Spleen (tissue), 7 donors: ENCODE results near the gene LRRC37A.
"Not testable (repeated sequence)": the region's sequence is repeated elsewhere in the genome, so short reads cannot be mapped to it uniquely, and the experiment has no call there.

Source experiments
- CTCF ChIP-seq, 11 experiments: fragments of 200-600 bp in 7 of 11; fragments of 450-650 bp in 4 of 11; sonication (generic) in 4 of 11; IDR thresholded peaks in 8 of 11; conservative IDR thresholded peaks in 3 of 11; 1 replicate in 7 of 11; 2 replicates in 4 of 11; pipeline versions ENCODE4 v1.4.0 to v1.8.0; 2016 to 2021; ENCODE audit warnings: antibody characterized with exemption in 11 of 11, inconsistent platforms in 4 of 11, mild to moderate bottlenecking in 1 of 11
- POLR2A ChIP-seq, 3 donors: fragments of 450-650 bp; IDR thresholded peaks; one replicate each; pipeline ENCODE4 v1.5.1; 2017; ENCODE audit warnings: antibody characterized with exemption in 3 of 3, mild to moderate bottlenecking in 1 of 3
- donor health status: DM: no; HTN: no; CAD: no; lungs with moderate emphysema.
- donor health status: DM: no; HTN: no; CAD: no.
- donor health status: DM: no; HTN: no; CAD: no.

DNA sequence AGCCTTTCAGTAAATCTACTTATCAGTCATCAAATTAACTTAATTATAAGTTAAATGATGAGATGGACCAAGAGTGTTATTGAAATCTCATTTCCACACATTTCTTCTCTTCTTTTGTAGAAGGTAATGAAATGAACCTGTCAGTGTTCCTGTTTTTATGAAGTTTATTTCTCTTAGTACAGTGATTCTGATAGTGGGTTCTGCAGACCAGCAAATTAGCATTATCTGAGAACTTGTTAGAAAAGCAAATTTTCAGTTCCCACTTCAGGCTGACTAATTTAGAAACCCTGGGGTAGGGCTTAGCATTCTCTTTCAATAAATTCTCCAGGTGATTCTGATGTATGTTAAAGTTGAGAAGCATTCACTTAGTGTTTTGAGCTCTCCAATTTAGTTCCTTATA is 90.6 kb downstream of the LRRC37A start:
- not testable (repeated sequence) for TF ChIP-seq CTCF (IDR thresholded peaks at IDR 0.05 in 8 of 11, conservative IDR thresholded peaks at IDR 0.05 in 3 of 11); POLR2A (IDR thresholded peaks at IDR 0.05)
